ENCODE results near the gene PKNOX1. TPM values are rescaled to one million over a fixed set of nuclear protein-coding genes. Genes with fewer than 3 reads are reported as not detected.
"Not testable (repeated sequence)": the region's sequence is repeated elsewhere in the genome, so short reads cannot be mapped to it uniquely, and the experiment has no call there.

Gene PKNOX1
- total and polyA plus RNA-seq, 2 donors, result 16.0 to 19.2 TPM

DNA sequence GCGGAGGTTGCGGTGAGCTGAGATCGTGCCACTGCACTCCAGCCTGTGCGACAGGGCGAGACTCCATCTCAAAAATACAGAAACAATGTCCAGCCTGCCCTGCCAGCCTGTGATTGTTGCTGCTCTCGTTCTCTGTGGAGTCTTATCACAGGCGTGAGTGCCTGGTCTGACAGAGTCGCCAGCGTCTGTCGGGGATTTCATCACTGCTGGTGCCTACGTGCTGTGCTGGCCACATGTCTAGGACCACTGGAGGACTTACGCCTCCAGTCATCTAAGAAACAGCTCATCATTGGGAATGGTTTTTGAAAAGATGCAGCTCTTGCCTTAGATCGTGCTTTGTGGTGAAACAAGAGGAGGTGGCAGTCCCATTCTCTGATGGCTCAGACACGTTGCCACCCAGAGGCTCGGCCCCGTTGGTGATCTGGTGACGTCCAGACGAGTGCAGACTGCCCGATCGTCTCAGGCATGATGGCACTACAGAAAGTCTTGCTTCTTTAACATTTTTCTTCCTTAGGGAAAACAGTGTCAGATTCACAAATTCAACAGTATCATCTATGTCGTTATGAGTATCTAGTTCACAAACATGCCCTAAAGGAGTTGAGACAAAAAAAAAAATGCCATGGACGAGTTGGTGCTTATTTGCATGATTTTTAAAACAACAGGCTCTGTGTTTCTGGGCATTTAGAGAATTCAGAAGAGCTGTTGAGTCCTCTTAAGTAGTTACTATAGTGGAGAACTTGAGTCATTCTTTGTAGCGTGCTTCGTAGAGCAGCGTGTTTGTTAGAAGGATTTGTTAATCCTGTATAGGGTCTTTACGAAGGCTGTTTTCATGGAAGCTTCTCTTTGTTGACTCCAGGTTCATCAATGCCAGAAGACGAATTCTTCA, 53.7 kb downstream of the PKNOX1 start:
- WGBS, result 89% methylated on average over 27 of the region's 27 CpGs
- no peak for DNase-seq (ENCODE audit: extremely low spot score)
- H3K36me3 ChIP-seq (ENCODE audit: insufficient read depth), result peaks cover 5% of the 10 kb centered on the region

DNA sequence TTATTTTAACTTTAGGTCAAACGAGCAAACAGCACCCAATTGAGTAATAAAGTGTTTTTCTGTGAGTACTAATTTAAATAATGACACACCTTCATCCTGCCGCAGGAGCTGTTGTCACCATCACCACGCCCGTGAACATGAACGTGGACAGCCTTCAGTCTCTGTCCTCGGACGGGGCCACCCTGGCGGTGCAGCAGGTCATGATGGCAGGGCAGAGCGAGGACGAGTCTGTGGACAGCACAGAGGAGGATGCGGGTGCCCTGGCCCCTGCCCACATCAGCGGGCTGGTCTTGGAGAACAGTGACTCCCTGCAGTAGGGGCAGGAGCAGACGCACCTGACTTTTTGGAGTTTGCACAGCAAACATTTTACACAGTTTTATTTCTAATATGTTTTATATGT, 55.4 kb downstream of the PKNOX1 start:
- Histone ChIP-seq H3K27ac (ENCODE audit: low read depth) (no peak overlapping the region), H3K4me3 (ENCODE audit: low read depth, low read length) (no peak overlapping the region), H3K36me3 (ENCODE audit: insufficient read depth) (peaks cover 5% of the 10 kb centered on the region), H3K4me1 (ENCODE audit: insufficient read depth) (no peaks in the 10 kb centered on the region)
- 90% methylated on average over 13 of the region's 13 CpGs for WGBS
- no peak for DNase-seq (ENCODE audit: extremely low spot score)

More for the DNA sequence above, 53.7 kb downstream of the PKNOX1 start:
- Histone ChIP-seq H3K4me3 (ENCODE audit: low read depth, low read length) (no peak overlapping the region), H3K27ac (ENCODE audit: low read depth) (no peak overlapping the region), H3K4me1 (ENCODE audit: insufficient read depth) (no peaks in the 10 kb centered on the region)

DNA sequence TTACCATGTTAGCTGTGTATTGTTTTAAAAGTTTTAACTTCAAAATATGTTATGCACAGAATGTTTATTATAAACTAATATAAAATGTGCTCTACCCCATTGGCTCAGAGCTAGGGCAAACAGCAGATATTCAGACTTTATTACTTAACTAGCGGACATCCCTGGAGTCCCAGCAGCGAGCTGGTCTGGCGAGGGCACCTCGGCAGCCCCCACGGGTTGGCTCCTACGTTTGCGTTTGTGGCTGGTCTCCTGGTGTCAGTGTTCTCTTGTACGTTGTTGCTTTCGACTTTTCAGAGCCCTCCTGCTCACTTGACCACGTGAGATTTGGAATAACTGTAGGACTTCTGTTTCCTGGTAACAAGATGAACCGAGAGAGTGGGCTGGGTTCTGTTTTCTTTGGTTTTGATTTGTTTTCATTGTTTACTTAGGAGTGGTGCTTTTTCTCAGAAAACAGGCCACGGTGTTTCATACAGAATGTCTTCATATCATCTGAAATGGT, 56.8 kb downstream of the PKNOX1 start:
- Histone ChIP-seq H3K27ac (ENCODE audit: low read depth) (no peak overlapping the region), H3K4me1 (ENCODE audit: insufficient read depth) (no peaks in the 10 kb centered on the region), H3K36me3 (ENCODE audit: insufficient read depth) (peaks cover 5% of the 10 kb centered on the region), H3K4me3 (ENCODE audit: low read depth, low read length) (no peak overlapping the region)
- WGBS, result 90% methylated on average over 12 of the region's 12 CpGs
- DNase-seq (ENCODE audit: extremely low spot score), result no peak

DNA sequence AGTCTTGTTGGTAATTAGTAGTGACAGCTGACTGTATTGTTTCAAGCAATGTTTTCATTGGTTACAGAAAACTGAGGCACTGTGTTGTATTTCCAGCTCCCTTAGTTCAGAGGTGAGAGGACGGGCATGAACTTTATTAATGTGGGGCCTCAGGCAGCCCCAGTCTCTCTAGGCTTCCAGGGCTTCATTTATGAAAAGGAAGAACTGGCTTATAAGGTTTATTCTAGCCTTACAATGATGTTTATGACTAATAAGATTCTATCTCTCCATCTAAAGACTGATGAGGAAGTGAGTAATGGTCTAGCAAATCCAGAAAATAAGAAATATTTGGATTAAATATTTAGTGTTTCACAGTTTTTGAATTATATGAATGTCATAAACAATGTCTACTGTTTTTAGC, 59.7 kb downstream of the PKNOX1 start:
- WGBS, result 85% methylated on average over 1 of the region's 1 CpG
- no peaks in the 10 kb centered on the region for H3K4me1 ChIP-seq (ENCODE audit: insufficient read depth)
- no peak overlapping the region for H3K27ac ChIP-seq (ENCODE audit: low read depth)
- DNase-seq (ENCODE audit: extremely low spot score), result no peak
- H3K4me3 ChIP-seq (ENCODE audit: low read depth, low read length), result no peak overlapping the region
- peaks cover 3% of the 10 kb centered on the region for H3K36me3 ChIP-seq (ENCODE audit: insufficient read depth)

DNA sequence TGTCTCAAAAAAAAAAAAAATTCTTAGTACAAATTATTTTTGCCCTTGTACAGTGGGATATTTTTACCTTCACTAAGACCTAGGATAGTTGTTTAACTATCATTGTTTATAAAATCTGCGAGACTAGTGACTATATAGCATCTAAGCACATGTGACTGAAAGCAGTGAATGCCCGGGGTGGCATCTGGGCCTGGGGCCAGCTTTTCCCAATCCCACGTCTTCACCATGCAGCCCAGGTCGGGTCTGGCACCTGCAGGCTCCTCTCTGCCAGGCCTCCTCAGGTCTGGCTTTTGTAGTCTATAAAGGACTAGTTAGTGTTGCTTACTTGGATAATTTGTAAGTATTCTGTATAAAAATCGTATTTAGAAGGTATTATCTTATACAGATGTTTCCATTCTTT, 60.5 kb downstream of the PKNOX1 start:
- Histone ChIP-seq H3K36me3 (ENCODE audit: insufficient read depth) (peaks cover under 1% of the 10 kb centered on the region), H3K27ac (ENCODE audit: low read depth) (no peak overlapping the region), H3K4me3 (ENCODE audit: low read depth, low read length) (no peak overlapping the region), H3K4me1 (ENCODE audit: insufficient read depth) (no peaks in the 10 kb centered on the region)
- 73% methylated on average over 5 of the region's 5 CpGs for WGBS
- no peak for DNase-seq (ENCODE audit: extremely low spot score)

DNA sequence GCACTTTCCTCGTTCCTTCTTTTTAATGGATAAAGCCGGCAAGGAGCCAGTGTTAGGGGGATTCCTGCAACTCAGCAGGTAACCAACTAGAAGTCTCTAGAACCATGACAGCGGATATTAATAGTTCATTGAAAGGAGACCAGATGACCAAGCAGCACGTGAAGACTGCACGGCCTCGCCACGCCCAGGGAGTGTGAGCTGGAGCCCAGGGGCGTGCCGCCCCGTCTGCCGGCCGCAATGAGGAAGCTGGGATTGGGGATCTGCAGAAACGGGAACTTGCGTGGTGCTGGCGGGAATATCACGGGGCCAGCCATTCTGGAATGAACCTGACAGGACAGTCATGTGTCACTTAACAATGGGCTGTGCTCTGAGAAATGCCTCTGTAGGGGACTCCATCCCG, 62.5 kb downstream of the PKNOX1 start:
- not testable (repeated sequence) for DNase-seq (ENCODE audit: extremely low spot score); H3K4me1 ChIP-seq (ENCODE audit: insufficient read depth); H3K36me3 ChIP-seq (ENCODE audit: insufficient read depth); H3K27ac ChIP-seq (ENCODE audit: low read depth); H3K4me3 ChIP-seq (ENCODE audit: low read depth, low read length)
- WGBS, result 94% methylated on average over 9 of the region's 17 CpGs

DNA sequence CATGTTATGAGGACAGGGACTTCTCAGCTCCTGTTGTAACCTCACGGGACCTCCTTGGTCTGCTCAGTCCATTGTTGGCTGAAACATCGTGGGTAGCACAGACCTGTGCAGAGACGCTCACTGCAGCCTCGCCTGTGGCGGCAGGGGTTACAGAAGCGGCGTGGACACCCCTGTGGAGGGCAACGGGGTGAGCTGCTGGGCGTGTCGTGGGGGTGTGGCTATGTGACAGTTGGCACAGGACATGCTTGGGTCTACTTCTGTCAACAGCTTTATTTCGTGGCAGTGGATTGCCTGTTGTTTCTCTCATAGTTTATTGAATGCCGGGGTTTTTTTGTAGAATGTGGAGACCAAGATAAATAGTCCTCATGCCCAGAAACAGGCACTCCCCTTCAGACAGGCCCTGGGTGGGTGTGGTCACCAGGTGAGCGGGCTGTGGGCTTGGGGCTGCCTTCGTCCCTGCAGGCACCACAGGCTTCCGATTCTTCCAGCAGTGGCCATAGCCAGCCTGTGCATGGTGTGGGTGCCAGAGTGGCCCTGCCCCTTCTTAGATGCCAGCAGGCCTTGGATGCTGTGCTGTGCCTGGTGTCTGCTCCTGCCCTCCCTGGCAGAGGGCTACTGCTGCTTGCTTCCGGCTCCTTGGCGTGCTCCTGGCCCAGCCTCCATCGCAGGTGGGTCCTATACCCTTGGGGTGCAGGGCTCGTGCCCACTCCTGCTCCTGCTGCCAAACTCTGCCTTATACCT, 63.7 kb downstream of the PKNOX1 start:
- H3K27ac ChIP-seq (ENCODE audit: low read depth); DNase-seq (ENCODE audit: extremely low spot score); H3K36me3 ChIP-seq (ENCODE audit: insufficient read depth); H3K4me3 ChIP-seq (ENCODE audit: low read depth, low read length); H3K4me1 ChIP-seq (ENCODE audit: insufficient read depth): not testable (repeated sequence)
- 87% methylated on average over 15 of the region's 19 CpGs for WGBS

DNA sequence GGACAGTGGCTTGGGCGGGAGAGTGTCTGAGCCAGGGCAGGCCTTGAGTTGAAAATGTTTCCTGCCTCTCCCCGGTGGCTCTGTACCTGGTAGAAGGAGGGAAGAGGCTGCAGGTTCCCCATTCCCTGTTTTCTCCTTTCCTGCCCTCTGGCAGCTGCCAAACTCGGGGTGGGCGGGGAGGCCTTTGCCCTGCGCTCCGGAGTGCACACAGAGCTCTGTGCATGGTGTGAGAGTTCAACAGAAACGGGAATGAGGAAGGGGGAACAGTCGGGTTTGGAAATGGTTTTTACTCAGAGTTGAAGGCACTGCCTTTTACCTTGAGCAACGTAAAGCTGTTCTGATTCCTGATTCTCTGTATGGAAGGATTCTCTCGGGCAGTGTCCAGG, 64.3 kb downstream of the PKNOX1 start:
- 75% methylated on average over 7 of the region's 10 CpGs for WGBS
- not testable (repeated sequence) for H3K4me1 ChIP-seq (ENCODE audit: insufficient read depth); H3K36me3 ChIP-seq (ENCODE audit: insufficient read depth); H3K27ac ChIP-seq (ENCODE audit: low read depth); H3K4me3 ChIP-seq (ENCODE audit: low read depth, low read length); DNase-seq (ENCODE audit: extremely low spot score)

DNA sequence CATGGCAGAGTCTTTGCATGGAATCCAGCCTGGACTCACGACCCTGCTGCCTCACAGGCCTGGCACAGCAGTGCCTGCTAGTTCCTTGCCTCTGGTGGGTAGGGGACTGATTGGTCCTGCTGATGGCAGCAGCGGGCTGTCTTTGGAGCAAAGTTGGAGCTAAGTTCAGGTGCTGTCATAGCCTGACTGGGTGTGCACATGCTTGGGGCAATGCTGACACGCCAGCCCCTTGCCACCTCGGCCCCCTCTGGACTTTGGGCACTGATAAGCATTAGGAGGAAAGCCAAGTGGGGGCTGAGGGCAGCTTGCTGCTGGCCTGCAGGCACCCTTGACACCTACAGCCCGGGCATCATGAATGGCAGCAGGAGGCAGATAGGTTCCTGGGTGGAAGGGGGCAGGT, 67.8 kb downstream of the PKNOX1 start:
- H3K36me3 ChIP-seq (ENCODE audit: insufficient read depth); DNase-seq (ENCODE audit: extremely low spot score): not testable (repeated sequence)
- WGBS, result 85% methylated on average over 5 of the region's 5 CpGs

DNA sequence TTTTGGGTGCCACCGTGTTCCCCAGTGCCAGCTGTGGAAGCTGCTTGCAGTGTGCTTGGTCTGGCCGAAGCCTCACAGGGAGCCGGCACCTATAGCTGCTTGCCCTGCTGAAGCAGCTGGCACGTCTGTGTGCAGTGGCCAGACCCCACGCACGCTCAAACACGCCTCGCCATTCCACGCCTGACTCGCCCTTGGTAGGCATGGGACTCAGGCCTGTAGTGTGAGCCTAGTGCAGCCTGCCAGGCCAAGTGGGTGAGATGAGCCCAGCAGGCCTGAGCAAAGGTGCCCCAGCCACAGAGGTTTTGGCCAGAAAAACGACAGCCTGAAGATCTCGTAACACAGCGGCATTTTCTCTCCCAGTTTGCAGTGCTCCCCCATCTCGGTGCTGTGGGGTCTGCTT, 68.9 kb downstream of the PKNOX1 start:
- WGBS, result 94% methylated on average over 5 of the region's 14 CpGs
- not testable (repeated sequence) for H3K36me3 ChIP-seq (ENCODE audit: insufficient read depth); H3K4me3 ChIP-seq (ENCODE audit: low read depth, low read length); H3K27ac ChIP-seq (ENCODE audit: low read depth); H3K4me1 ChIP-seq (ENCODE audit: insufficient read depth); DNase-seq (ENCODE audit: extremely low spot score)

More for the DNA sequence above, 67.8 kb downstream of the PKNOX1 start:
- not testable (repeated sequence) for H3K4me1 ChIP-seq (ENCODE audit: insufficient read depth); H3K4me3 ChIP-seq (ENCODE audit: low read depth, low read length); H3K27ac ChIP-seq (ENCODE audit: low read depth)

DNA sequence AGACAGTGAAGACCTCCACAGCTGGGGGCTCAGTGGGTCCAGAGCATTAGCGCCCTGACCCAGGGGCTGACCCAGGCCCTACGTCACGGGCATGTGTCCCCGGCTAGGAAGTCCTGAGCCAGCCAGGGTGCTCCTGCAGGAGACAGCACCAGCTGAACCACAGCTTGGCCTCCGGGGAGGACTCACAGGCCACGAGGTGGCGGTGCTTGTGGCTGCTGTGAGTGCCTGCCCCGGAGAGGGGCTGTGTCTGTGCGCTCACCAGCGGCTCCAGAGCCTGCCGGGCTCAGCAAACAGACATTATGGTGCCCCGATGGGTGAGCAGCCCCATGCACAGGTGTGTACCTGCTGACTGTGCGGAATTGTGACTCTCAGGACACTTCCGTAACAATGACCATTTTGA, 70.2 kb downstream of the PKNOX1 start:
- WGBS, result 86% methylated on average over 9 of the region's 14 CpGs
- DNase-seq (ENCODE audit: extremely low spot score); H3K4me1 ChIP-seq (ENCODE audit: insufficient read depth); H3K4me3 ChIP-seq (ENCODE audit: low read depth, low read length); H3K27ac ChIP-seq (ENCODE audit: low read depth); H3K36me3 ChIP-seq (ENCODE audit: insufficient read depth): not testable (repeated sequence)

DNA sequence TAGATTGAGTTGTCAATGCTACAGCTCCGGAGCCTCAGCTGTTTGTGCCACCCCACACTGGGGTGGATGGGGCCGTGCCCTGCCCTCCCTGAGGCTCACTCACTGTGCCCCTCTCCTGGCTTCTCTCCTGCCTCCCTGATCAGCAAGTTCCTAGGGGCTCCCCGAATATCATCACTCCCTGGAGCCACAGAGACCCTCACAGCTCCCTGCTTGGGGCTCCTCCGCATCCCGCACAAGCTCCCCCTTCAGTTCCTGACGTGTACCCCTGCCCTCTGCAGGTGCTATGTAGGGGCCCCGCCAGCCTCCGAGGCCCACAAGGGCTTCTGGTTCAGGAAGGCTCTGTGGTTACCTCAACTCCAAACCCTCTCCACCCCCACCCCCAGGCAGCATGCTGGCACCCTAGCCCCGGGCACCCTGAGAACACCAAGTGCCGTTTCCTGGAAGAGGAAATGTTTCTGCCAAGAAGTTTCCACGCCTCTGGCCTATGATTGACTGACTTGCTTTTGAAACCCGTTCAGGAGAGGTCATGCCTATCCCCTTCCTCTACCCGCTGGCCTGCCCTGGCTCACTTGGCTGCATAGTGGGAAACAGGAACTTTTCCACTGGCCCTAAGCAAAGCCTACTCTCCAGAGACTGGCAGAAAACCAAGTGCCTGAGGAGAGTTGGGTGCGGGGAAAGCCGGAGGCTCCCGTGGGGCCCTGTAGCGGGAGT, 71.0 kb downstream of the PKNOX1 start:
- not testable (repeated sequence) for H3K27ac ChIP-seq (ENCODE audit: low read depth)

More for the DNA sequence above, 71.0 kb downstream of the PKNOX1 start:
- 60% methylated on average over 8 of the region's 17 CpGs for WGBS
- H3K4me3 ChIP-seq (ENCODE audit: low read depth, low read length); H3K4me1 ChIP-seq (ENCODE audit: insufficient read depth); DNase-seq (ENCODE audit: extremely low spot score); H3K36me3 ChIP-seq (ENCODE audit: insufficient read depth): not testable (repeated sequence)
